DOHH2 (cell line): ENCODE results near the gene YES1.

Source experiments
- CTCF ChIP-seq: fragments of 200-600 bp; sonication (generic); IDR thresholded peaks from one replicate; pipeline ENCODE4 v1.5.1; 2014; ENCODE audit warnings: antibody characterized with exemption, mild to moderate bottlenecking, low read depth, low read length; ENCODE audit not compliant: poor library complexity, severe bottlenecking
- EZH2phosphoT487 ChIP-seq: fragments of 200-600 bp; sonication (generic); IDR thresholded peaks from 2 replicates; pipeline ENCODE4 v1.6.1; 2017; ENCODE audit warnings: borderline replicate concordance, mild to moderate bottlenecking, antibody characterized with exemption, low read length, moderate library complexity, mixed read lengths

- TF ChIP-seq CTCF (no peak), EZH2phosphoT487 (no peak)
Observed at GRCh38 chr18:841647-842370, 29.8 kb upstream of the YES1 start.
